Stimulated activated CD8-positive, alpha-beta memory T cell treated with anti-CD3 and anti-CD28 coated beads, Interleukin-4, amount 100 ng/mL, for 4 hours (primary cell): Measurements from ENCODE around the gene KRTAP10-1.

Experiments used
- DNase-seq, 2 donors: peaks; one replicate each; pipeline ENCODE4 v3.0.0-alpha.2; 2020; ENCODE audit warnings: low read depth in 2 of 2, low spot score in 1 of 2

Gene KRTAP10-1

DNA sequence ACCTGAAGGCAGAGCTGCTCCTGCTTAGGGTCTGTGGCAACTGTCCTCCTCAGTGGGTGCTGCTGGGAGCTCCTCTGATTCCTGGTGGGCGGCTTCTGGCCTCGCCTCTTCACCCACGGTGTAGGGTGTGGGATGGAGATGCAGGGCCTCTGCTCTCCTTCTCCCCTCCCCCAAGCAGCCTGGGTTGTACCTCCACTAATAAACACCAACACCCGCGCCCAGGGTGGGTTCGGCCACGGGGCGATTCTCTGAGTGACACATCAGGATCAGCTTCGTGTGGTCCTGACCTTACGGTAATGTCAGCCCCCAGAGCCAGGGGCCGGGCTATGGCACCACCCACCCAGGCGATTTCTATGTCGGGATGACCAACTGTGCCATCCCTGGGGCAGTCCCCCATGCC, 23.7 kb downstream of the KRTAP10-1 start:
- no peak for DNase-seq

DNA sequence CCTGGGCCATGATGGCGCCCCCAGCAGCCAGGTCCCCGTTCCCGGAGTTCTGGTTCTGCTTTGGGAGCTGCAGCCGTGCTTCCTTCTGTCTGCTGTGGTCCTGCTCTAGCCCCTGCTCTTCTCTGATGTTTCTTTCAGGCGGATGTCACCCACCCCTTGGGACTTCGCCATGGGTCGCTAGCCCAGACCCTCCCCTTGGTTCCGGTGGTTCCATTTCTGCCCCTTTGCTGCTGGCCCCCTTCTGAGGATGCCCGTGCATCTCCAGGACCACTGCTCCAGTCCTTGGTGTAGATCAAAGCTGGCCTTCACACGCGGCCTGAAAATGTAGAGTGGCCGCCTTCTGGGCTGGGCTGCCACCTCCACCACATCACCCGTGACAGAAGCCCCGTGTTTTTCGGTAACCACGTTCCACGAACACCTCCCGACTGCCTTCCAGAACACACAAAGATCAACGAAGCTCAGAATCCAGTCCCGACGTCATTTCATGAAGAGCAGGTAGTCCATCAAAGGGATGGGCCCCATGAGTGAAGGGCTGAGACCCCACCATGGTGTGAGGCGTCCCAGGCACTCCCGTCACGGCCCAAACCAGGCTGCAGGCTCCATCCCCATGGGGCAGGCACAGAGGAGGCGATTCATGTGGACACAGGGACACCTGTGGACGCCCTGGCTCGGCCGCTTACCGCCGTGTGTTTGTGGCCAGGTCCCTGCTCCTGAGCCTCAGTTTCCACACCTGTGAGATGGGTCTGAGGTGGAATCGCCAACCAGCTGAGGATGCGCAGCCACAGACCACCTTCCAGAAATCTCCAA, 24.4 kb downstream of the KRTAP10-1 start:
- no peak for DNase-seq

DNA sequence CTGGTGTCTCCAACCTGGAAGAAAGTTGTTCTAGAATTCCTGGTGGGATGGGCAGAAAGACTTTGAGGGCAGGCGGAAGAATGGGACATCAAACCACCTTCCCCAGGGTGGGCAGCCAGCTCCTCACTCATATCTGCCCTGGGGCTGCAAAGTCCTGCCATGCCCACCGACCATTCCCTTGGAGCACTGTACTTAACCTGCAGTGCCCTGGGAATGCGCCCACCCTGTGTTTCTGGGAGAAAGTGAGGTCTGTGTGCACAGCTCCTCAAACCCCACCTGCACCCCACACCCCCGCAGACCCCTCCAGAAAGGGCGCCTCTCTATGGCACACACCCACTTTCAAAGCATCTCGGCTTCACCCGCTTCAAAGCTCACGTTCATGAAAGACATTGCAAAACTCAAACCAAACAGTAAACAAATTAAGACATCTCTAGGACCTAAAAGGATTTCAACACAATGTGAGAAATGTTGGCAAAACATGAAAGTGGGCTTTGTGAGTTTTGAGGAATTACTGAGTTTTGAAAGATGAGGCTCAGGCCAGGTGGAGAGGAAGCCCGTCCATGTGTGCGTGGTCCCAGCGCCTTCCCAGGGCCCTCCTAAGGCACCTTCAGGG, 25.1 kb downstream of the KRTAP10-1 start:
- DNase-seq, result no peak

DNA sequence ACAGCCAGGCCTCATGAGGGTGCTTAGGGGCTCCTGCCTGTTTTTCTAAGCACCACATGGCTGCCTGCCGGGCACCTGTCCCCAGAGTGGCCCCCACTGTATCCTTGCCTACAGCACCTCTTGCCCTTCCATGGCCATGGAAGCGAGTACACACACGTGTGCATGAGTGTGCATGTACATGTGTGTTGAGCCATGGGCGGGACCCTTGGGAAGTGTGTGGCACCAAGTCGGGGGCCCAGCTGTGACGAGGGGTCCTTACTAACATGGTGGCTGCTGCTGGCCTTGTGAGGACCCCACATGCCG, 25.8 kb downstream of the KRTAP10-1 start:
- DNase-seq, result no peak

DNA sequence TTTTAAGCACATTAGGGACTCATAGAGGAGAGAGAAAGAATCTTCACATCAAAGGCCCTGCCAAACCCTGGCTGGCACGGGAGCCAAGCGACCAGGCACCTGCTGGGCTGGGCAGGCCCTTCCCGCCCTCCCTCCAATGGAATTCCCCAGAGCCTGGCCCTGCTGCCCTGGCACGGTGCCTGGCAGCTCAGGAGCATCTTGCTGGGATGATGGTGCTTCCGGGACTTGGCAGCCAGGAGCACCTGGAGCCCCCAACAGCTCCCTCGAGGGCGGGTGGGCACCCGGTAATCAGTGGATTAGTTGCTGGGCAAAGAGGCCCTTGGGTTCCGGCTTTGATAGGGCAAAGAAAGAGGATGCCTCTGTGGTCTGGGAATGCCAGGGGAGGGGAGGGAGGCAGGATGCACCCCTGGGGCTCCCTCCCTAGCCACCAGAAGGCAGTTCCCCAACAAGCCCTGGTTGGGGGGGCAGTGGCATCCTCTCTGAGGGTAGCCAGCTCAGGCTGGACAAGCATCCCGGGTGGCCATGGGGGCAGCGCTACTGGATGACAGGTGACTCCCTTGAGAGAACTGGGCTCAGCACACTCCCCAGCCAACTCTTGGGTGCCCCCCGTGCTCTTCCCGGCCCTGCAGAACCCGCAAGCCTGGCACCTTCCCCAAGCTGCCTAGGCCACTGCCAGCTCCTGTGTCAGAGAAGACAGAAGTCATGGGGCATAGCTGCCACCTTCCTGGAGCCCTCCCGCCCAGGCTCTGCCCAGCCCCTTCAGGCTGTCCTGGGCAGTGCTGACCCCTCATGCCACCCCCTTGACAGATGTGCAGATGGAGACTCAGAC, 26.4 kb downstream of the KRTAP10-1 start:
- no peak for DNase-seq

DNA sequence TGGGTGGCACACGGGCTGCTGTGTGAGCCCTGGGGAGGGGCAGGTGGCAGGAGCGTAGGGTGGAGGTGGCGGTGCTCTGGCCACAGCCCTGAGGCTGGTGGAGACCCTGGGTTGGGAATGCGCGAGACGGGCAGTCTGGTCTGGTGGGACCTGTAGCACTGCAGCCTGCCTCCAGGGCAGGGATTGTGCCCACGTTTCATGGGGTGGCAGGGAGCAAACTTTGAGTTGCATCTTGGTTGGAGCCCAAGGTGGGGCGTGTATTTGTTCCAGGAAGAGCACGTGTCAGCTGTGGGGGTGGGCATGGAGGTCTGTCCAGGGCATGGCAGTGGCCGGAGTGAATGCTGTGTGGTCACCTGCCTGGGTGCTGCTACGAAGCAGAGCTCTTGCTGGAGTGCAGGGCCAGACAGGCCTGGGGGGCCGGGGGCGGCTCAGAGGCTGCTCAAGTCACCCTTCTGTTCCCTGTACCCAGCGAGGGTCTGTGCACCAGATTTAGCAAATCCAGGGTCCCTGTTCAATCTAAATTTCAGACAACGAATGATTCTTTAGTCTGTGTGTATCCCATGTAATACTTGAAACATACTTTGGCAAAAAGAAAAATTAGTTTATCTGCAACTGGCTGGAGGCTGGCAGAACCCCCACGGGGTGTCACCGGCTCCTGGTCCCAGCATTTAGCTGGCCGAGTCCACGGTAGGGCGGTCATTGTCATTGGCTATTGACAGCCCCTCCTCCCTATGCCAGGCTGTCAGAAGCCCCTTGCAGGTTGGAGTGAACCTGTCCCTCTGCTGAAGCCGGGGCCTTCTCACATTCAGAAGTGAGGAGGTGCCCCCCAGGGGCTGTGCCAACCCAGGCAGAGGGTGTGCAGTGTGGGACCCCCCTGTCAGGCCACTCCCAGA, 27.3 kb downstream of the KRTAP10-1 start:
- DNase-seq, result no peak

DNA sequence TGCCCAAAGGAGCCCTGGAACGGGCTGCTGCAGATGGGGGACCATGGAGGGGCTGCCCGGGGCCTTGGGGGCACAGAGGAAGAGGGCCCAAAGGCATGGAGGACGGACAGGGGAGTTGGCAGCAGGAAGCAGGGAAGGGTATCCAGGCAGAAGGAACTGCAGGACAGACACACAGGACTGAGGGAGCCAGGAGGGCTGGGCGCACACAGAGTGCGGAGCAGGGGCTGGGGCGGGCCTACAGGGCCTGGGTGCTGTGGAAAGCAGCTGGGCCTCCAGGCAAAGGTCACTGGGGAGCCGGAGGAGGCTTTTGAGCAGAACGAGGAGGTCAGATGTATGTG, 28.1 kb downstream of the KRTAP10-1 start:
- DNase-seq, result no peak

DNA sequence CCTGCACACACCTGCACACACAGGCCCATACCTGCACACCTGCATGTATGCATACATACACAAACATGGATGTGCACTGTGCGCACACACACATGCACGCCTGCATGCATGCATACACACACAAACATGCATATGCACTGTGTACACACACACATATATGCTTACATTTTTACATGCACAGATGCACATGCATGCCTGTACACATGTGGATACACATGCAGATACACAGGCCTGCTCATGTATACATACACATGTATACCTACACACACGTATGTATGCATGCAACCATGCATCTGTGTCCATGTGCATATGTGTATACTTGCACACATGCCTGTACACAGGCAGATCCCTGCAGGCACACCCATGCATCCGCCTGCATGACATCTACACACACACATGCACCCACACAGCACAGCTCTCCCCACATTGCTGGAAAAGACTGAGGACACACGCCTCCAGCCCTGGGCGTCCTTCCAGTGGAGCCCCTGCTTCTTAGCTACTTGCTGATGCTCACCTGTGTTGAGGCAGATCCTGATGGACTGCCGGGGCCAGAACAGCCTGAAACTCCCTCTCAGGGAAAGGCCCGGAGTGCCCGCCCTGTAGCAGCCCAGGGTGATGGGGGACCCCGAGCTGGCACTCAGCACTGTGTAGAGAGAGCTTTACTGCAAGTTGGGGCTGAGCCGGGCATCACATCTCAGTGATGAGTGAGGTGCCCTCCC, 28.6 kb downstream of the KRTAP10-1 start:
- DNase-seq, result no peak

DNA sequence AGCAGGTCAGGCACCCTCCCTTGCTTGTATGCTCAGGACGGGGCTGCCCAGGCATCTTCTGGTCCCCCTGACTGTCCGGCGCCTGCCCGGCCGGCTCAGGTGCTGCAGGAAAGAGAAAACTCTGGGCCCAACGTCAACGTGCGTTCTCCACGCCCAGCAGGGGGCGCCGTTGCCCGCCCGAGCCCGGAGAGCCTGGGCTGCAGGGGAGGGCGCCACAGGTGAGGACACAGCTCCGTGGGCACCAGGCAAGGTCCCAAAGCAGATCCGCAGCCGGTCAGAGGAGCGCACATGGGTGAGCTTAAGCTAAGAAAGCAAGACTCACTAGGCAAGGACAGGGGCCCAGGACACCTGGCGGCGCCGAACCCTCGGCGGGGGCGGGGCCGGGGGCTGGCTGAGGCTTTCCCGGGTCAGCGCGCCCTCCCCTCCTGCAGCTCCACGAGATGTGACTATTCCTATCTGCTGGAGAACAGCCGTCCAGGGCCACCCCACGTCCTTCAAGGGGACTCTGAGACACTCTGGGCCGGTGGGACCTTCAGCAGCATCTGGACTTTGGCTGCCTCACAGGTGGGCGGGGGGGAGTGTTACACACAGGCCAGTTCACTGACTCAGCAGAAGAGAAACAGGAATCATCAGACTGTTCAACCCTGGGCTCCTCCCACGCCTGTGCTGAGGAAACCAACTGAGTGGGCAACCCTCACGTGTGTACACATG, 29.3 kb downstream of the KRTAP10-1 start:
- peak; percentile 48 to 58 for DNase-seq

DNA sequence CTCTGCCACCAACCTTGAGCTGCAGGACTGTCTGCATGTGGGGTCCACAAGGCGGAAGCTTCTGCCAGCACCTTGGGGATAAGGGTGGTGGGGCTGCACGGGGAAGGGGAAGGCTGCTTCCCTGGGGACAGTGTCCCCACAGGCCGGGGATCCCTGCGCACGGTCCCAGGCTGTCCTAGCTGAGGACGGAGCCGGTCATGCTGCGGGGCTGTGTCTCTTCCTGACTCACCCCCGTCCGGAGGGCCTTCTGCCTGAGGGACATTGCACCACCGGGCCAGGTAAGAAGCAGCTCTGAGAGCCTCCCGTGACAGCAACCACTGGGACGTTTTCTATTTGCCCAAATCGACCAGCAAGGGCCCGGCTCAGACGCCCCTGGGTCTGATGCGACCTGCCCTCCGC, 29.9 kb downstream of the KRTAP10-1 start:
- no peak for DNase-seq

DNA sequence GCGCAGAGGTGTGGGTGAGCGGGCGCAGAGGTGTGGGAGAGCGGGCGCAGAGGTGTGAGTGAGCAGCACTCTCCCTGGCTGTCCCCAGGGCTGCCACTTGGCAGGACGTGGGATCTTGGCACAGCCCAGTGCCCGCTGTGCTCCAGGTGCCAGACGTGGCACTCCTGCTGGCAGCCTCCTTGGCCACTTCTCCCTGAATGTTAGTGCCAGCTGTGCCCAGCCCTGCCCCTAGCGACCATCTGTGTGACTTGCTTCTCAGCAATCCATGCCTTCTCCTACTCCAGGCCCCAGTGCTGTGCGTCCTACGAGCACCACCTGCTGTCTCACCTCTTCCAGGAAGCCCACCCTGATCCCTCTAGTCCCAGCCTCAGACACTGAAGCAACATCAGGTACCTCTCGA, 30.5 kb downstream of the KRTAP10-1 start:
- no peak for DNase-seq

DNA sequence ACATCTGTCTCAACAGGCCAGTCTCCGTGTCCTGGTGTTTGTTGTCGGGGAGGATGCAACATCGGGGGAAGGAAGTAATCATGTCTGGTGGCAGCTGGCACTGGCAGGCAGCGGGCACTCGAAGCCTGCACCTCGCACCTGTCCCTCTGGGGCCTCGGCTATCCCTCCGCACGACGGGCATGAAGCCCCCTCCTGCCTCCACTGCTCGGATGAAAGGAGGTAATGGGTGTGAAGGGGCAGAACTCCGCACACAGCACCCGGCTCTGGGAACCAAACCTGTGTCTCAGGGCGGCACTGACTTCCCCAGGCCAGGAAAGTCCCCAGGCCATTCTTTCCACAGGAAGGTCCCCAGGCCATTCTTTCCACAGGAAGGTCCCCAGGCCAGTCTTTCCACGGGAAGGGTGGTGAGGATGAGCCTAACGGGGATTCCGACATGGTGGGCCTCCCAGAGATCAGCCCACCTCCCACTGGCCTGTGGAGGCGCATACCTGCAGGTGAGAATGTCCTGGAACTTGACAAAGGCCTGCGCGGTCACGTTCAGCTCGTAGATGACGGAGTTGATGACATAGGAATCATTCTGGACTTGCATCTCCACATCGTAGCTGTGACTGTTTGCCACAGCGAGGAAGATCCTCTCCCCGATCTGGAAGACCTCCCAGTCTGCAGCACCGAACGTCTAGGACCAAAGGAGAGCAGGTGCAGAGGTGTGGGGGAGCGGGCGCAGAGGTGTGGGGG, 31.1 kb downstream of the KRTAP10-1 start:
- DNase-seq, result no peak

DNA sequence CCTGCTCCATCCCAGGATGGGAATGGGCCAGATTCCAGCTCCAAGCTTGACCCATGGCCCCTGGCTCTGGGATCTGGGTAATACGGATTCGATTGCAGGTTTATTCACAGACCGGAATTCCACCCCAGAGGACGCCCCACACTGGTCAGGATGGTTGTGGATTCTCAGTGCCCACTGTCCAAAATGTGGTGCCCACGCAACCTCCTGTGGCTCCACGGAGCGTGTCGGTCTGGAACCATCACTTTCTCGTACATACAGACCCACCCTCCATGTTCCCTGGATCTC, 31.6 kb downstream of the KRTAP10-1 start:
- DNase-seq, result no peak

DNA sequence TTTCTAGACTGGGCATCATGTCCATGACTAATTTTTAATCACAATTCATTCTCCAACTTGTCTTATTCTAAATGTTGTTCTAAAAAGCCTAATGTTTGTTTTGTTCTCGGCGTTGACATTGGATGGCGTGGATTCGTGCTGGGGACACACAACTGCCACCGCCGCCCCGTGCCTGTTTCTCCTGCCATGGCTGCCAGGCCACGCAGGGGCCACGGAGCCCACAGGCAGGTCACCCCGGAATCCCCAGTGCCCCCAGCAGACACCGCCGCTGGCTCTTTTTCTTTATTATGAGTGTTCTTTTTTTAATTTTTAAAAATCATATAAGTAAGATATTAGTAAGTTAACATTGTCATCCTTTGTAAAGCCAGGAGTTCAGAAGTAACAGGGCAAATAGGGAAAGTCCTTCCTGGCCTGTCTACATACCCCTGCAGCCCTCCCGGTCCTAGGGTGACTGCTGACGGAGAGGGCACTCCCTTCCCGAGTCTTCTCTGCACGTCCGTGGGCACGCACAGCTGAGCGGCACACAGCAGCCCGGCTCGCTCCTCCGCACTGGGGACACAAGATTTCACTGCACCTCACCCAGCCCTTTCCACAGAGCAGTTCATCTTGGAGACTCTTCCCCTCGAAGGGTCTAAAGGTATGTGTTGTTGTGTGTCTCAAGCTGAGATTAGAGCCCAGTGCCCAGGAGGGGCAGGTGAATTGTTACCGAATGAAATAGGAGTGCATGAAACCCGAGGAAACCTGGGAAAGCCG, 32.1 kb downstream of the KRTAP10-1 start:
- no peak for DNase-seq

DNA sequence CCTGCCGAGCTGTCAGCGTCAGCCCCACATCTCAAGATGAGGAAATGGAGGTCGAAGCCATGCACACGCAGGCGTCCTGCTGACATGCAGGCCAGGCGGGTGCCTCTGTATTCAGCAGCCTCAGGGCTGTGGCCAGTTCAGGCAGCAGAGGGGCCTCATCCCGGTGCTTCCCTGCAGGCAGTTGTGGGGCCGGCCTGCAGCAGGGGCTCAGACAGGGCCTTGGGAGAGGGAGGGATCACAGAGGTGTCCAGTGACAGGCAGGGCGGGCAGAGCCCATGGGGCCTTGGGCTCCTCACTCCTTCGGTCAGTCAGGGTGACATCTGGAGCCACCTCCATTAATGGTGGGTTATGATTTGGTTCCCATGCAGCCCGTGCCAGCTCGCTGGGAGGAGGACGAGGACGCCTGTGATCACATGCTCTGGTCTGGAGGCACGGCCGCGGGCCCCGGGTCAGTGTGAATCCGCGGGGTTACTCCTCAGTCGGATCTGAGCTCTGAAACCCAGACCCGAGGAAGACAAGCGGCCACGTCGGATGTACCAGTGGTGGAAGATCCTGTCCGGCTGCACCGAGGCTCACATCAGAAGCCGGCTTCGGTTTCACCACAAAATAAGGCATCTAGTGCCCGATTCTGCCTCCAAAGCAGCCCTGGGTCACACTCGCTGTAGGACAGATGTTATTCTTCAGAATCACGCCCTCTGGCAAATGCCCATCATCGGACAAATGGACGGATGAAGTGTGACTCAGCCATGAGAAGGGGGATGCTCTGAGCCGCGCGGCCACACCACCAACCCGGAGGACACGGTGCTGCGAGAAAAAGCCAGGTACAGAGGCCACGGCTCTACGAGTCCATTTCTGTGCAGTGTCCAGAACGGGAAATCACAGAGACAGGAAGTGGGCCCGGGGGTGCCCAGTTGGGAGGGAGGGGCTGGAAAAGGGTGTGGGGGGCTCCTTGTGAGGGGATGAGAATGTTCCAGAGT, 33.4 kb downstream of the KRTAP10-1 start:
- DNase-seq, result no peak

DNA sequence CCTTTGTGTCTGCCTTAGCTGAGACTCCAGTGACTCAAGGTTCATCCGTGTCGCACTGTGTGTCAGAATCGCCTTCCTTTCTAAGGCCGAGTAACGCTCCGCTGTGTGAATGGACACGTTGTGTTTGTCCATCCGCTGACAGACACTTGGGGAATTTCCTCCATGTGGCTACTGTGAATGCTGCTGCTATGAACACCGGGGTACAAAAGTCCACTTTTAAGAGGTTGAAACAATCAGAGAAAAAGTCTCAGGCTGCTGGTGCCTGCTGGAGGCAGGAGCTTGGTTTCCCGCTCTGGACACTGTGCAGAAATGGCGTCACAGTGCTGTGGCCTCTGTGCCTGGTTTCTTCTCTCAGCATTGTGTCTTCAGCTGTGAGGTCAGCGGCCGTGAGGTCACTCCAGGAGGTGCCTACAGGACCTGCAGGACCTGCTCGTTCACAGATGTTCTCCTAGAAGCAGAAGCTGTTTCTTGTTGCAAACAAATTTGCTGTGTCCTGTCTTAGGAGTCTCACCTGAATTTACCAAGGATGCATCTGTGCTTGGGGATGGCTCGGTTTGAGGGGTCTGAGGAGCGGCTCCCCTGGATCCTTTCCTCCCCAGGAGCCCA, 34.2 kb downstream of the KRTAP10-1 start:
- no peak for DNase-seq

DNA sequence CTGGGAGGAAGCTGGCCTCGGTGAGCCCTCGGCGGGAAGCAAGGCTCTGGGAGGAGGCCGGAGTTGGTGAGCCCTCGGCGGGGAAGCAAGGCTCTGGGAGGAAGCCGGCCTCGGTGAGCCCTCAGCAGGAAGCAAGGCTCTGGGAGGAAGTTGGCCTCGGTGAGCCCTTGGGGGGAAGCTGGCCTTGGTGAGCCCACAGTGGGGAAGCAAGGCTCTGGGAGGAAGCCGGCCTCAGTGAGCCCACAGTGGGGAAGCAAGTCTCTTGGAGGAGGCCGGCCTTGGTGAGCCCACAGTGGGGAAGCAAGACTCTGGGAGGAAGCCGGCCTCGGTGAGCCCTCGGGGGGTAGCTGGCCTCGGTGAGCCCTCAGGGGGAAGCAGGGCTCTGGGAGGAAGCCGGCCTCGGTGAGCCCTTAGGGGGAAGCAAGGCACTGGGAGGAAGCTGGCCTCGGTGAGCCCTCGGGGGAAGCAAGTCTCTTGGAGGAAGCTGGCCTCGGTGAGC, 36.0 kb downstream of the KRTAP10-1 start:
- no peak for DNase-seq
